Measurements from ENCODE around the gene NRP1.

GRCh38 chr10:33161550-33162247 is 172.8 kb downstream of the NRP1 start:
- TF ChIP-seq CTCF (IDR thresholded peaks at IDR 0.05) = no peak
- TF ChIP-seq POLR2A (IDR thresholded peaks at IDR 0.05) = no peak
